HL-60 (cell line): ENCODE data around the gene GALNS.

ENCODE experiments used
- CTCF ChIP-seq: IDR thresholded peaks from one replicate; pipeline ENCODE4 v1.5.1; 2011; ENCODE audit warnings: low read length, control low read depth, inconsistent platforms; ENCODE audit not compliant: insufficient read depth
- GABPA ChIP-seq: IDR thresholded peaks from 2 replicates; pipeline ENCODE4 v1.6.1; 2012; ENCODE audit warnings: low read depth
- POLR2AphosphoS5 ChIP-seq: IDR thresholded peaks from 2 replicates; pipeline ENCODE4 v1.6.1; 2012; ENCODE audit warnings: low read depth
- SPI1 ChIP-seq: IDR thresholded peaks from 2 replicates; pipeline ENCODE4 v1.6.1; 2012; ENCODE audit warnings: low read depth, mild to moderate bottlenecking, borderline replicate concordance
- TF ChIP-seq, protein P1 (sequence below): IDR thresholded peaks from 2 replicates; pipeline ENCODE4 v1.6.1; 2012; ENCODE audit warnings: low read depth; ENCODE audit not compliant: insufficient replicate concordance

DNA sequence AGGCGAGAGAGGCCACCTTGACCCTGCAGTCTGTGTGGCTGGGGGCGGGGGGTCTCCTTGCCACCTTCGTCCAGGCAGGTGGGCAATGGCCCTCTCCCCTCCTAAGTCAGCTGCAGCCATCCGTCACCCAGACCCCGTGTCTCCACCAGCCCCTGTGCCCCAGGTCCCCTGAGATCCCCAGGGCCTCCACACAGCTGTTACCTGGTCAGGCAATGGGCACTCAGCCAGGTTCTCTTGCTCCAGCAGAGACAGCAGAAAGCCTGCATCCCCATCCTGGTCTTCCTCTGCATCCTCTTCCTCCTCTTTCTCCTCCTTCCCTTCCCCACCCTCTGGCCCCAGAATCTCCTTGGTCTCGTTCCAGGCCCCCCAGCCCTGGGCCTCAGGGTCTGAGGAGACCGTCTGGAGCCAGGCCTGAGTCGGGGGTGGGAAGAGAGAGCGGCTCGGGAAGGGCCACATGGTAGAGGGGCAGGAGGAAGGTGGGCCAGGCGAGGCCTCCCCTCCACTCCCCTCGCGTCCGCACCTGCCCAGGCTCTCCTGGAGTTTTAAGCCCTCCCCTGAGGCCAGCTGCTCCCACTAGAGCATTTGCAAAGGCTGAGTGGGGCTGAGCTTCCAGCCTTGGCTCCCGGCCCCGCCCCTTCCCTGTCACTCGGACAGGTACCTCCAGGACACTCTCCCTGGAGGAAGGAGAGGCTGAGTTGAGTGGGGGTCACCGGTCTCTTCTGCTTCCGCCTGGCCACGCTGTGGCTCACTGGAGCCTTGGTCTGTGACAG lies 9.6 kb upstream of the GALNS start, which contains the start of gene PABPN1L:
- TF ChIP-seq CTCF (no peak), POLR2AphosphoS5 (no peak), GABPA (no peak), SPI1 (no peak)
- TF ChIP-seq, protein P1, sequence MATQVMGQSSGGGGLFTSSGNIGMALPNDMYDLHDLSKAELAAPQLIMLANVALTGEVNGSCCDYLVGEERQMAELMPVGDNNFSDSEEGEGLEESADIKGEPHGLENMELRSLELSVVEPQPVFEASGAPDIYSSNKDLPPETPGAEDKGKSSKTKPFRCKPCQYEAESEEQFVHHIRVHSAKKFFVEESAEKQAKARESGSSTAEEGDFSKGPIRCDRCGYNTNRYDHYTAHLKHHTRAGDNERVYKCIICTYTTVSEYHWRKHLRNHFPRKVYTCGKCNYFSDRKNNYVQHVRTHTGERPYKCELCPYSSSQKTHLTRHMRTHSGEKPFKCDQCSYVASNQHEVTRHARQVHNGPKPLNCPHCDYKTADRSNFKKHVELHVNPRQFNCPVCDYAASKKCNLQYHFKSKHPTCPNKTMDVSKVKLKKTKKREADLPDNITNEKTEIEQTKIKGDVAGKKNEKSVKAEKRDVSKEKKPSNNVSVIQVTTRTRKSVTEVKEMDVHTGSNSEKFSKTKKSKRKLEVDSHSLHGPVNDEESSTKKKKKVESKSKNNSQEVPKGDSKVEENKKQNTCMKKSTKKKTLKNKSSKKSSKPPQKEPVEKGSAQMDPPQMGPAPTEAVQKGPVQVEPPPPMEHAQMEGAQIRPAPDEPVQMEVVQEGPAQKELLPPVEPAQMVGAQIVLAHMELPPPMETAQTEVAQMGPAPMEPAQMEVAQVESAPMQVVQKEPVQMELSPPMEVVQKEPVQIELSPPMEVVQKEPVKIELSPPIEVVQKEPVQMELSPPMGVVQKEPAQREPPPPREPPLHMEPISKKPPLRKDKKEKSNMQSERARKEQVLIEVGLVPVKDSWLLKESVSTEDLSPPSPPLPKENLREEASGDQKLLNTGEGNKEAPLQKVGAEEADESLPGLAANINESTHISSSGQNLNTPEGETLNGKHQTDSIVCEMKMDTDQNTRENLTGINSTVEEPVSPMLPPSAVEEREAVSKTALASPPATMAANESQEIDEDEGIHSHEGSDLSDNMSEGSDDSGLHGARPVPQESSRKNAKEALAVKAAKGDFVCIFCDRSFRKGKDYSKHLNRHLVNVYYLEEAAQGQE: no peak
